Upper lobe of left lung (tissue), 4 donors: Measurements from ENCODE around the gene SLC9A8.

Experiments used
- POLR2A ChIP-seq, 4 donors: fragments of 450-650 bp; IDR thresholded peaks; one replicate each; pipeline ENCODE4 v1.5.1; 2016 to 2017; ENCODE audit warnings: antibody characterized with exemption in 4 of 4, mild to moderate bottlenecking in 2 of 4
- POLR2AphosphoS5 ChIP-seq, 2 donors: sonication (generic); formaldehyde crosslinking; IDR thresholded peaks; one replicate each; pipeline ENCODE4 v1.5.1; 2017; ENCODE audit warnings: antibody characterized with exemption in 2 of 2

DNA sequence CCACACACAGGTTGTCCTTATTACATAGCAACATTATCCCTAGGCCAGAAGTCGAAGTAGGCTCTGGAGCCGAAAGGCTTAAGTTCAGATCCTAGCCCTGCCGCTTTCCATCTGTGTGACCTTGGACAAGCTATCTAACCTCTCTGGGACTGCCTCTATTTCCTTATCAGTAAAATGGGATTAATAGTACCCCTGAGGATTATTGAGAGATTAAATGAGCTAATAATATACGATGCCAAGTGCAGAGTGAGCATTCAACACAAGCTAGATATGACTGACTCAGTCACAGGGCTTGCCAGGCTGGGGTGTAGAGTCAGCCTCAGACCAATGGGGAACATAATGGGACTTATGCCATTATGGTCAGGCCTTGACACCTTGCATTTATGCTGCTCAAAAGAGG is 111.6 kb downstream of the SLC9A8 start:
- no peak for TF ChIP-seq POLR2AphosphoS5 (IDR thresholded peaks at IDR 0.05)
- no peak for TF ChIP-seq POLR2A (IDR thresholded peaks at IDR 0.05)
